ENCODE data around the gene CADPS.

Gene CADPS

GRCh38 chr3:62367763-62368195 lies 507.4 kb downstream of the CADPS start:
- no peak for TF ChIP-seq ZFX (IDR thresholded peaks at IDR 0.05)
- TF ChIP-seq CTCF (conservative IDR thresholded peaks at IDR 0.05) = no peak
- H3K27ac ChIP-seq = no peak overlapping the region

GRCh38 chr3:62366126-62366484 lies 509.1 kb downstream of the CADPS start:
- TF ChIP-seq CTCF (conservative IDR thresholded peaks at IDR 0.05) = no peak
- TF ChIP-seq ZFX (IDR thresholded peaks at IDR 0.05) = no peak

GRCh38 chr3:62365391-62366125 lies 509.7 kb downstream of the CADPS start:
- TF ChIP-seq ZFX (IDR thresholded peaks at IDR 0.05) (no peak), CTCF (conservative IDR thresholded peaks at IDR 0.05) (no peak)
- no peak overlapping the region for H3K27ac ChIP-seq

More at GRCh38 chr3:62366126-62366484, 509.1 kb downstream of the CADPS start:
- no peak overlapping the region for H3K27ac ChIP-seq

- H3K27ac ChIP-seq = no peak overlapping the region
- TF ChIP-seq ZFX (IDR thresholded peaks at IDR 0.05) (no peak), CTCF (conservative IDR thresholded peaks at IDR 0.05) (no peak)
Observed at GRCh38 chr3:62364191-62364590, 511.0 kb downstream of the CADPS start.

GRCh38 chr3:62363275-62363674 lies 511.9 kb downstream of the CADPS start:
- no peak for TF ChIP-seq CTCF (conservative IDR thresholded peaks at IDR 0.05)
- TF ChIP-seq ZFX (IDR thresholded peaks at IDR 0.05) = no peak
- no peak overlapping the region for H3K27ac ChIP-seq

- H3K27ac ChIP-seq = no peak overlapping the region
- no peak for TF ChIP-seq ZFX (IDR thresholded peaks at IDR 0.05)
- no peak for TF ChIP-seq CTCF (conservative IDR thresholded peaks at IDR 0.05)
Observed at GRCh38 chr3:62361824-62362223, 513.4 kb downstream of the CADPS start.

GRCh38 chr3:62361261-62361660 lies 514.0 kb downstream of the CADPS start:
- TF ChIP-seq ZFX (IDR thresholded peaks at IDR 0.05) = no peak
- TF ChIP-seq CTCF (conservative IDR thresholded peaks at IDR 0.05) = no peak

More at GRCh38 chr3:62361261-62361660, 514.0 kb downstream of the CADPS start:
- no peak overlapping the region for H3K27ac ChIP-seq
